Left renal pelvis (tissue), 4 donors: ENCODE measurements around the gene RASAL1. TPM values are rescaled to one million over a fixed set of nuclear protein-coding genes. Genes with fewer than 3 reads are reported as not detected.
"Not testable (repeated sequence)": the region's sequence is repeated elsewhere in the genome, so short reads cannot be mapped to it uniquely, and the experiment has no call there.

Experiments
- DNase-seq, 4 donors: peaks; one replicate each; pipeline ENCODE4 v3.0.0-alpha.2; 2013; ENCODE audit warnings: low read depth in 4 of 4, low spot score in 3 of 4
- polyA plus RNA-seq, 4 donors: library from polyadenylated mRNA; unstranded; fragments of 120-200 nt; gene quantifications; one replicate each; pipeline ENCODE4 v1.2.1, GENCODE V29; 2013; ENCODE audit not compliant: insufficient read length in 4 of 4

Gene RASAL1
- polyA plus RNA-seq, 4 donors: 0.16 to 15.4 (median 7.8) TPM

DNA sequence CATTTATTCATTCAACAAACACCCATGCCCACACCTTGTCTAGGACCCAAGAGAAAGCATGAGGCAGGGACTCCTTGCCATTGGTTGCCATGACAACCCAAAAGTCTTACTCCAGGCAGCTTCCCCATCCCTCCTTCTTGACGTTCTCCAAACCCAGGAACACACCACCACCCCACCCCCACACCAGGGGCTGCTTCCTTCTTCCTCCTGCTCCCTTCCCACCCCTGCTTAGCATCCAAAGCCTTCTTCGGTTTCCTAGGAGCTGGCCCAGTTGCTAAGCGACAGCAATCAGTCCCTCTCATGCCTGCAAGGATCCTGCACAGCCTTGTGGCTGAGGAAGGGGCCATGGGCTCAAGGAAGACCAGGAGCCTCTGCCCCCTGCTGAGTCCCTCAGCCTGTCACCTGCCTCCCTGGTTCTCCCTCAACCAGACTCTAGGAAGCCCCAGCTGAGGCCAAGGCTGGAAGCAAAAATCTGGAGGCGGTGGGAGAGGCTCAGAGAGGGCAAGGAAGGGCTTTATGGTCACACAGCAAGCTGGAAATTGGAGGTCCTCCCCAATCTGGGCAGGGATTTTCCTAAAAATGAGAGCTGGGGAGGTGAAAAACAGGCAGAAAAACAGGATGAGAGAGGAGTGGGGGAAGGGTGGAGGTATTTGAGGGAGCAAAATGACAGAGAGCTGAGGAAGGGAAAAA, 15.4 kb downstream of the RASAL1 start:
- no peak for DNase-seq

DNA sequence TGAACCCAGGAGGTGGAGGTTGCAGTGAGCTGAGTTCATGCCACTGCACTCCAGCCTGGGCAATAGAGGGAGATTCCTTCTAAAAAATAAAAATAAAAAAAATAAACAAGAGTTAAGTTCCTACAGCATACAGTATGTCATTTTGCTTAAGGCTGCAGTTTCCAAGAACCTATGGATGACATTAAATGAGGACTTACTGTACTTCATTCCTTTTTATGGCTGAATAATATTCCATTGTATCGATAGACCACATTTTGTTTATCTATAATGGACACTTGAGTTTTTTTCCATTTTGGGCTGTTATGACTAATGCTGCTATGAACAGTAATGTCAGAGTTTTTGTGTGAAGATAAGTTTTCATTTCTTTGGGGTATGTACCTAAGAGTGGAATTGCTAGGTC, 17.4 kb downstream of the RASAL1 start:
- DNase-seq: no peak

DNA sequence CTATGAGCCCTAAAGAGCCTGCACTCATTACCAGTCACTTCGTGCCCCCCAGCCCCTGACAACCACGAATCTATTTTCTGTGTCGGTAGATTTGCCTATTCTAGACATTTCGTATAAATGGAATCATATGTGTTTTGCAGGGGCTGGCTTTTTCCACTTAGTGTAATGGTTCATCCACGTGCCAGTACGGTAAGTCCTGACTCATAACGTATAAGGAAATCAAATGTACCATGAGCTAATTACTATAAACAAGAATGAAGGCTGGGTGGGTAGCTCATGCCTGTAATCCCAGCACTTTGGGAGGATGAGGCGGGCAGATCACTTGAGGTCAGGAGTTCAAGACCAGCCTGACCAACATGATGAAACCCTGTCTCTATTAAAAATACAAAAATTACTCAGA, 17.9 kb downstream of the RASAL1 start:
- not testable (repeated sequence) for DNase-seq

DNA sequence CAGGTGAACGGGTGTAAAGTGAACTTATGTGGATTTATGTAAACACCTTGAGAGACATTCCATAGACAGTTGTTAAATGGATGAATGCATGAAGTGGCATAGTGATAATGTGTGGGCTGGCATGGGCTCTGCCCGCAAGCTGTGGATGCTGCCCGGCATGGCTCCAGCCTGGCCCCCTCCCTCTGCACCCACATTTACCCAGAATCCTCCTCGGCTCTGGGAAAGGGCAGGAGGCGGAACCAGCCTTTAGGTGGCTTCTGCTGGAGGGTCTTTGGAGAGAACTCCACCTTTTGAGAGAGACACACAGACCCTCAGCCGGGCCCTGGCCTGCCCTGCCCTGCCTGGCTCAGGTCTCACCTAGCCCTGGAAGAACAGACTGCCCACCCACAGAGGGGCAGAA, 18.7 kb downstream of the RASAL1 start:
- DNase-seq: no peak

DNA sequence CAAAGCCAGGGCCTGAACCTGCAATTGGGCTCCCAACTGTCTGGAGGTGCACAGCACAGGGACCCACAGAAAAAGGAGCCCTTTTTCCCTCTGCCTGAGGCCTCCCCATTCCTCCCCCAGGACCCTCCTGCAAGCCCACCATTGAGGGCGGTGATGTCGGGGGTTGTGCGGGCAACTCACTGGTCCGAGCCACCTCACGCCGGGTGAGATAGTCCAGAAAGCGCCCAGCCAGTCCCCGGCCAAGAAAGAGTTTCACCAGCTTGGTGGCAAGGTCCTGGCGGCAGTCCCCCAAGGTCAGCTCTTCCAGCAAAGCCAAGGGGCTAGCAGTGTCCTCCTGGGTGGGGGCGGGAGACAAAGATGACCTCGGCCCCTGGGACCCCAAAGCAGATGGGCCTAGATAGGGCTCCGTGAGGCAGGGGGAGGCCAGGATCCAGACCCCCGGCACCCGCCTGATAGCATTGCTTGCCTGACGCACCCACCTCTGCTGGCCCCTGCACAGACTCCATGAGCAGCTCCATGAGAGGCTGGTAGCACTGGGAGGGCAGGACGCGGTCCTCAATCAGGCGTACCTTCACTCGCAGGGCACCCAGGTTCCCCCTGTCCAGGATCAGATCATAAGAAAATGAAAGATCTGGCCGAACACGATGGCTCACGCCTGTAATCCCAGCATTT, 20.0 kb downstream of the RASAL1 start:
- DNase-seq: no peak

DNA sequence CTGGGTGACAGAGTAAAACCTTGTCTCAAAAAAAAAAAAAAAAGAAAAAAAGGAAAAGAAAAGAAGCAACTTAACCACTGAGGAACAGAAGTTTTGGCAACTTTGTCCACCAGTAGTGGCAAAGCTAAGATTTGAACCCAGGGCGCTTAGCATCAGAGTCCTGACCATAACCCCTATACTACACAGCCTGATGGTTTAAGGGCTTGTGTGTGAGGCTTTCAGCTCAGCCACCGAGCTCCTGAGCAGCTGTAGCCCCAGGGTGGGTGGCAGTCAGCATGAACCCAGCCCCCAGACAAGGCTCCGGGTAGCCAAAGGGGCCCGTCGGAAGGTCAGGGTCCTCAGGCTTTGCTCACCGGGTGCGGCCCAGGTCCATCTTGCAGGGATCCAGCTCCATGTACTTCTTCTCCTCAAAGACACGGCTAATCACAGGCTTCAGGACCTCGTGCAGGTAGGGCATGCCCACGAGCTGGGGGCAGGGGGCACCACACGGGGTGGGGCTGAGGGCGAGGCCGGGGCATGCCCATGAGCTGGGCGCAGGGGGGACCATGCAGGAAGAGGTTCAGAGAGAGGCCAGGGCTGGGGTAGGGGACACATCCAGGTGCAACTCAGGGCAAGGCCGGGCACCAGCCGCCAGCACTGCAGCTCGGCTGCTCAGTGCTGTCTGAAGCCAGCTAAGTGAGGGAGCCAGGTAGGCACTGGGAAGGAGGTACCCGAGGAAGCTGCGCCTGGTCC, 20.9 kb downstream of the RASAL1 start:
- no peak for DNase-seq

DNA sequence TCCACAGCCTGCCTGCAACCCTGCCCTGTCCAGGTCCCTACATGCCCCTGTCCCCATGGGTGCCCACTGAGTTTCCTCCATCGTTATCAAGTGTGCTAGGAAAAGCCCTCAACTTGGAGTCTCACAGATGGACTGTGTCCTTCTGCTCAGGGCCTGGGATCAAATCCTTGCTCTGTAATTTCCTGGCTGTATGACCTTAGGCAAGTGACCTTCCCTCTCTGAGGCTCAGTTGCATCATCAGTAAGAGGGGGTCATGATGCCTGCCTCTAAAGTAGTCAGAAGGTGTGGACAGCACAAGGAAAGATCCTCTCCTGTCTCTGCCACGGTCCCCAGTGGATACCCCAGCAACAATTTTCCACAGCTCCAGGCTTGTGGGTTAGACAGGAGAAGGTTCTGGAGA, 22.2 kb downstream of the RASAL1 start:
- DNase-seq: no peak

DNA sequence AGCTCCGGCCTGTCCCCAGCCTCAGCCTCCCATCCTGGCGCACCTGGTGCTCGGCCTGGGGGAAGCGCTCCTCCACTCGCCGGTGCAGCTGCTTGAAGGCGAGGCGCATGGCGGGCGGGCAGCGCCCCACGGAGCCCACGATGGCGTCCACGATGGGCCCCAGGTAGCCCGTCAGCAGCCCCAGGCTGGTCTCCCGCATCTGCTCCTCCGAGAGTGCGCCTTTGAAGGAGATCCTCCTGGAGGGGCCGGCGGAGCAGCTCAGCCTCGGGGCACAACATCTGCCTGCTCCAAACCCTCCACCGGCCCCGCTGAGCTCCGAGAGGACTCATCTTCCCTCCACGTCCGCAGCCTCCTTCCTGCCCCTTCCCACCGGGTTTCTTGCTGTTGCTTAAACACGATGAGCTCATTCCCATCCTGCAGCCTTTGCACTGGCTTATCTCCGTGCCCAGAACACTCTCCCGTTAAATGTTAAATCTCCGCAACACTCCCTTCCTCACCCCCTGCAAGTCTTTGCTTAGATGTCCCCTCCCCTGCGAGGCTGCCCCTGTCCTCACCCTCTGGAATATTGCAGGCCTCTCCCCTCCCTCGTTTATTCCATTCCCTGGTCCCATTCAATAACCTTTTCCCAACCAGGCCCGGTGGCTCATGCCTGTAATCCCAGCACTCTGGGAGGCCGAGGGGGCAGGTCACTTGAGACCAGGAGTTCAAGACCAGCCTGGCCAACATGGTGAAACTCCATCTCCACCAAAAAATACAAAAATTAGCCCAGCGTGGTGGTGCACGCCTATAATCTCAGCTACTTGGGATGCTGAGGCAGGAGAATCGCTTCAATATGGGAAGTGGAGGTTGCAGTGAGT, 23.3 kb downstream of the RASAL1 start:
- DNase-seq: no peak

DNA sequence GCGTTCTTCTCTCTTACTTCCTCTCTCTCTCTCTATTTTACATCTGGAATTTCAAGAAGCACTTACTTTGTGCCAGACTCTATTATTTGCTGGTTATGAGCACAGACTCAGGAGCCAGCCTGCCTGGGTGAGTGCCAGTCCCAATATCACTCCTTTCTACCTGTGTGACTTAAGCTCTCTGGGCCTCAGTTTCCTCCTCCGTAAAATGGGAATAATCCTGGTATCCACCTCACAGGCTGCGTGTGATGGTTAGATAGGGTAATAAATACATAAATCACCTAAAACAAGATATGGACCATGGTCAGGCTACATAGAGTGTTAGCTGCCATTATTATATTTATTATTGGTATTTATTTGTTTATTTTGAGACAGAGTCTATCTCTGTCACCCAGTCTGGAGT, 24.3 kb downstream of the RASAL1 start:
- DNase-seq: no peak

DNA sequence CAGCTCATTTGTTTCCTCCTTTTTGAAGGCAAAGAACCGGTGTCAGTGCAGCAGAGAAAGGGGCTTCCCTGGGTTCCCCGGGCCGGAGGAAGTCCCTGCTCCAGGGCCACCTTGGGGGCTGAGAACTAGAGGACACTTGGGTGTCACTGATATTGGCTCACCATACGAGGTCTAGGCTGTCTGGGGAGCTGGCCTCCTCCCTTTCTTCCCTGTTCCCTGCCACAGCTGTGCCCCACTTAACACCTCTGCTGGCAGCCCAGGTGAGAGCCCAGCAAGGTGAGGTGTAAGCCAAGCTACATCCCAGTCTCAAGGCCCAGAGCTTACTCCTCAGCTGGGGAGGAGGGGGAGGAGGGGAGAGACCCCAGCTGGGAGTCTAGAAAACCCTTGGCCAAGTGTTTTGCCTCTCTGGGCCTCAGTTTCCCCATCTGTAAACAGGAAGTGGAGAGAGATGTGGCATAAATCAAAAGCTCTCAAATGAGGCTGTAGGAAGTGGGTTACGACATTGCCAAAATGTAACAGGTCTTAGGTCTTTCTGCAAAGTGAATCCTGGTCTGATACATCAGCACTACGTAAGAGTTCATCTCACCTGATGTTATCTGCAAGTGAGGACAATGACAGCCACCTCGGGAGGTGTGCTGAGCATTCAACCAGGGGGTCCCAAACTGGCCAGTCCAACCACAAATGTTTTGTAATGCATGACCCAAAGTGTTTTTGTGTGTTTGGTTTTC, 25.5 kb downstream of the RASAL1 start:
- DNase-seq: no peak

DNA sequence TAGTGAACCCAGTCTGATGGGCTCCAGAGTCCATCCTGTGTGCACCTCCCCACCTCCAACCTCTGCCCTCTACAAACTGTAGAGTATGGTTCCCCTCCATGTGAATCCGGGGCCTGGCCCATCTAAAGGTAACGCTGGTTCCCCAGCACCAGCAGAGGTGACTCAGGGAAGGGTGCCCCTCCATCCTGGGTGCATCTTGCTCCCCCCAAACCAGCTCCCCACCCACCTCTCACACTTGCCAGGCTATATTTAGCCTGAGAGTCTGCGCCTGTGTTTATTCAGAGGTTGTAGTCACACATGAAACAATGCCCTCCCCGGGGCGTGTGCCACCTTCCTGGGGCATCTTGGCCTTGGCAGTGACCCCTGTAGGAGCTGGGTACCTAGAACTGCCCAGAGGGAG, 26.2 kb downstream of the RASAL1 start:
- no peak for DNase-seq

DNA sequence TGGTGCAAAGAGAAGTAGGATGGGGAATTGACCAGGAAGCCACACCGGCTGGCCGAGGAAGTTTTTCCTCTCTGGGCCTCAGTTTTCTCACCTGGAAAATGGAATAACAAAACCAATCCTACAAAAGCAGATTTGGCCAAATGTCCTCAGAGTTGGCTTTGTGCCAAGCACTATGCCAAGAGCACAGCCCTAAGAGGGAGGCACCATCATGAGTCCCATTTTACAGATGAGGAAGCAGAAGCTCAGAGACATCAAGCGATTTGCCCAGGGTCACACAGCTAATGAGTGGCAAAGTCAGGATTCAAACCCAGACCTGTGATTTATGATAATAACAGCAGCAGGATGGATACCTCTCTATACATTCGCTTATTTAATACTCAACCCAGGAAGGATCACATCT, 27.3 kb downstream of the RASAL1 start:
- no peak for DNase-seq

DNA sequence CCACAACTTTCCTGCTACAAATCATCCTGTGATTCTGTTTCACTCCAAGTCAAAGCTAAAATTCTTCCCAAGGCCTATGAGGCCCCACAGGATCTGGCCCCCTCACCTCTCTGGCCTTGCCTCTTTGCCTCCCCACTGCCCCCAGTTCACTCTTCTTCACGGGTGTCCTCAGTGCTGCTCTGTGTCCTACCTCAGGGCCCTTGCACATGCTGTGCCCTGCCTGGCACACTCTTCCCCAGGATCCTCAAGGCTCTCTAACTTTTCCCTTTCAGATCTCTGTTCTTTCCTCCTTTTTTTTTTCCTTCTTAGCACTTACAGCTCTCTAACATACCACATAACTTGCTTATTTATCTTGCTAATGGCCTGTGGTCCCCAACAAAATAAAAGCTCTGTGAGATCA, 29.2 kb downstream of the RASAL1 start:
- no peak for DNase-seq

DNA sequence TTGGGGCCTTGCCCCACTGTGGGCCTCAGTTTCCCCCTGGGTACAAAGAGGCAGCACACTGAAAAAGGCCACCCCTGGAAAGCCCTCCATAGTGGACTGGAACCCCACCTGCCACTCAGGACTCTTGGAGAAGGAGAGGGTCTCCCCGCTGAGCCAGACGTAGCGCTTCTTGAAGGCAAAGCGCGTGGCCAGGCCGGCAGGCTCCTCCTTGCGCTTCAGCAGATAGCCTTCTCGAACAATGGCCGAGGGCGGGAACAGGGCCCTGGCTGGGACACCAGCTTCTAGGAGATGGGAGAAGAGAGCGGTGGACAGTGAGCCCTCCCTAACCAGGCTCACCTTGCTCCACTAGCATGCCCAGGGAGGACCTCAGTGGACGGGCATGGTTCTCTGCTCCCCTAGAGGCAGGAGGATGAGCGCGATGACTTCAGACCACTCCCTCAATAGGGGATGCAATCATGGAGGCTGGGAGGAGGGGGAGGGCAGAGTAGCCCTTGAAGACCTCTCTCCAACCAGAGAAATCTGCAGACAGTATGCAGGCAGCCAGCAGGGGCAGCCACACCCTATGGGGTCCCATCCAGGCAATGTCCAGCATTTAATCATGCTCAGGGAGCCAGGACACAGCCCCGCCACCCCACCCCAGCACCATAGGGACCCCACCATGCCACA, 29.8 kb downstream of the RASAL1 start:
- no peak for DNase-seq

DNA sequence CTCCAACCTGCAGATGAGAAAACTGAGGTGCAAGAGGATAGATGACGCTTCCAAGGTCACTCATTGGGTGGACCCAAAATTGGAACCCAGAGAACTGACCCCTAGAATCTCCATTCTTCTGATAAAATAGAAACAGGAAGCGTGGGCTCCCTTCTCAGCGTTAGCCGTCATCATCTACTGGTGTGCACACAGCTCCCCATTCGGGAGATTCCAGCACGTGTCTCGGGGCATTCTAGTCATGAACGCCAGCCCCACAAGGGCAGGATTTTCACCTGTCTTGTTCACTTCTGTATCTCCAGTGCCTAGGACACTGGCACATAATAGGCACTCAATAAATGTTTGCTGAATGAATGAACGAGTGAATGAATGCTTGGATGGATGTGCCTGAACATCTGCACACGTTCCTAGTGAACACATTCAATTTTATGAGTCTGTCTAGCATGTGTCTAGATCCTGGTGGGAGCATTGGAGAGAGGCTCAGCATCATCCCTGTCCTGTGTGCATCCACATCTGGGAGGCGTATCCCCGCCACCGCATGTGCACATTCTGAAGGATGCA, 30.5 kb downstream of the RASAL1 start:
- DNase-seq: no peak

DNA sequence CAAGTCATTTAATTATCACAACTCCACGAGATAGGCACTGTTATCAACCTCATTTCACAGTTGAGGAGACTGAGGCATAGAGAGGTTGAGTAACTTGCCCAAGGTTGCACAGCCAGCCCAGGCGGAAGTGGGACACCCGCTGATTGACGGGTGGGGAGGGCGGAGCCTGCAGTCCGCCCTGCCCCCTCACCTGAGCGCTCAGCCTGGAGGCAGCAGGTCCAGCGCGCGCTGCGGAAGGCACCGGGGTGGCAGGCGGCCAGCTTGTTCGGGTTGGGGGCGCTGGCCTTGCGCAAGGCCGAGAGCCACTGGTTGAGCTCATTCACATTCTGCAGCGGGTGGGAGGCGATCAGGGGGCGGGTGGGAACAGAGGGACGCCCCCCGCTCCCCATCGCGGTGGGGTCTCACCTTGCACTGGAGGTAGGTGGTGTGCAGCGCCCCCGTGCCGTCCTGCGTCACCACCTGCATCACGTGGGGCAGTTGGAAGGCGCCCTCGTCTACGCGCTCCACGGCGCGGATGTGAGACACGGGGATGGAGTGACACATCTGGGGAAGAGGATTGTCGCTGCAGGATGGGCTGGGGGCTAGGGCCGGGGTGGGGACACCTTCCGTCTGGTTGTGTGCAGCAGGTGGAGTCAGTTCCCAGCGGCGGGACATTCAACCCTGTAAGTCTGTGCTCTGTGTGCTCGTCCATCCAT, 31.7 kb downstream of the RASAL1 start:
- DNase-seq: no peak

DNA sequence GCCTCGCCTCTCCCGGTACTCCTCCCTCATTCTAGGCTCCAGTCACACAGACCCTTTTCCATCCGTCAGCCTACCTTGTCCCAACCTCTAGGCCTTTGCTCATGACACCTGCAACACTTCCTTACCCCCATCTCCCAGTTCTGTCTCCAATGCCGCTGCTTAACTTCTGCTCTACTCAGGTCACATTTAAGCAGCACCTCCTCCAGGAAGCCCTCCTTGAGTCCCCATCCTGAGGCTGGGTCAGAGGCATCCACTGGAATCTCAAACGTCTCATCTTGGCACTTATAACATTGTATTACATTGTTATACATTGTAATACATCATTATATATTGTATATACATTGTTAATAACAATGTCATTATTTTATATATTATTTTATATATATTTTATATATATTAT, 32.8 kb downstream of the RASAL1 start:
- no peak for DNase-seq

DNA sequence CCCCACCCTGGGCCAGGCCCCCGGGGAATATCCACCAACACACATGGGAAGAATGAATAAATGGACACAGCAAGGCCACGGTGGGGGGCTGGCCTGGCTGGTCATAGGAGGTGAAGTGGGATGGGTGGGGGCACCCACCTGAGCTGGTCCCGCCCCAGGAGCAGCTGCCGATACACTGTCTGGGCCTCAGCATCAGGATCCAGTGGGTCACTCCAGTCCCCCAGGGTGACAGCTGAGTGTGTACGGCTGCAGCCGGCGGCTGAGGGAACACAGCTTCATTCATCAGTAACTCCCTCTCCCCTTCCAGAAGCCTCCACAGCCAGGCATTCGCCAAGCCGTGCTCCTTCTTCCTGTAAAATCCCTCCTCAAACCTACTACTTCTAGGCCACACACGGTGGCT, 33.8 kb downstream of the RASAL1 start:
- DNase-seq: no peak

DNA sequence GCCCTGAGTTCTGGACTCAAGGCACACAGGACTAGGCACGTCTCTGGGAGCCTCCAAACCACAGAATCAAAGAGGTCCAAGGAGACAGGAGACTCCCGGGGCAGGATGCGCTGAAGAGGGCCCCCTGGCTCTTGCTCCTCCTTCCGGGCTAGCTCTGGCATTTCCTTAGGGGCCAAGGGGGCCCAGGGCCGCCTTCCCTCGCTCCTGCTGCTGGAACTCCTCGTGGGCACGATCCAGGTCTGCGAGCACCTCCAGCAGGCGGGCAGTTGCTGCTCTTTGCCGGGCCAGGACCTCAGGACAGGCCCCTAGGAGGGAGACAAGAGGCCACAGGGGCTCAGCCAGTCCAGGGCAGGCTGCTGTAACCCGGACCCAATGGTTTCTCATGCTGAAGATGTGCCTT, 35.8 kb downstream of the RASAL1 start:
- no peak for DNase-seq
